BE2C (cell line): ENCODE measurements around the gene BAX.

Experiments used
- DNase-seq: peaks from one replicate; pipeline ENCODE4 v3.0.0-alpha.2; 2020
- H3K27me3 ChIP-seq: fragments of 250-450 bp; sonication (Bioruptor Pico); 2 replicates; pipeline ENCODE4 v1.5.1; 2020; ENCODE audit warnings: mild to moderate bottlenecking
- H3K36me3 ChIP-seq: fragments of 250-450 bp; sonication (Bioruptor Pico); 2 replicates; pipeline ENCODE4 v1.5.1; 2020; ENCODE audit warnings: mild to moderate bottlenecking
- H3K4me1 ChIP-seq: fragments of 250-450 bp; sonication (Bioruptor Pico); 2 replicates; pipeline ENCODE4 v1.5.1; 2020
- H3K4me3 ChIP-seq: 2 replicates; pipeline ENCODE4 v1.5.1; 2011; ENCODE audit warnings: low read depth, low read length
- H3K9me3 ChIP-seq: fragments of 250-450 bp; sonication (Bioruptor Pico); 2 replicates; pipeline ENCODE4 v1.5.1; 2020
- TF ChIP-seq, protein P1 (sequence below): IDR thresholded peaks from 2 replicates; pipeline ENCODE4 v1.5.1; 2012; ENCODE audit warnings: mild to moderate bottlenecking, low read depth, low read length

The BAX gene

DNA sequence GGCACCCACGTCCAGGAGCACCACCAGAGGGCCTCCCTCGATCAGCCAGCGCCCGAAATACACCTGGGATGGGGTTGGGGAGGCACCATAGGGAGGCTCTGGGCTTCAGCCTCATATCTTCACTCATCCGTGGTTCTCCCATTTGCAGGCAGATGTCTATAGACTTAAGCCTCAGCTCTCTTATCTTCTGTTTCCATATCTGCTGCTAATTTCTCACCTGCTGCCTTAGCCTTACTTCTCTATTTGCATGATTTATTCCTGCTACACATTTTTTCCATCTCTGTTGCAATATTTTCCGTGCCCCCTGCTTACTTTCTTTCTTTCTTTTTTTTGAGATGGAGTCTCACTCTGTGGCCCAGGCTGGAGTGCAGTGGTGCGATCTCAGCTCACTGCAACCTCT is 32.6 kb downstream of the BAX start:
- H3K4me3 ChIP-seq = no peak overlapping the region
- no peaks in the 10 kb centered on the region for H3K9me3 ChIP-seq
- peaks cover 24% of the 10 kb centered on the region; the same call in 1 of the 2 replicates for H3K36me3 ChIP-seq
- TF ChIP-seq, protein P1, sequence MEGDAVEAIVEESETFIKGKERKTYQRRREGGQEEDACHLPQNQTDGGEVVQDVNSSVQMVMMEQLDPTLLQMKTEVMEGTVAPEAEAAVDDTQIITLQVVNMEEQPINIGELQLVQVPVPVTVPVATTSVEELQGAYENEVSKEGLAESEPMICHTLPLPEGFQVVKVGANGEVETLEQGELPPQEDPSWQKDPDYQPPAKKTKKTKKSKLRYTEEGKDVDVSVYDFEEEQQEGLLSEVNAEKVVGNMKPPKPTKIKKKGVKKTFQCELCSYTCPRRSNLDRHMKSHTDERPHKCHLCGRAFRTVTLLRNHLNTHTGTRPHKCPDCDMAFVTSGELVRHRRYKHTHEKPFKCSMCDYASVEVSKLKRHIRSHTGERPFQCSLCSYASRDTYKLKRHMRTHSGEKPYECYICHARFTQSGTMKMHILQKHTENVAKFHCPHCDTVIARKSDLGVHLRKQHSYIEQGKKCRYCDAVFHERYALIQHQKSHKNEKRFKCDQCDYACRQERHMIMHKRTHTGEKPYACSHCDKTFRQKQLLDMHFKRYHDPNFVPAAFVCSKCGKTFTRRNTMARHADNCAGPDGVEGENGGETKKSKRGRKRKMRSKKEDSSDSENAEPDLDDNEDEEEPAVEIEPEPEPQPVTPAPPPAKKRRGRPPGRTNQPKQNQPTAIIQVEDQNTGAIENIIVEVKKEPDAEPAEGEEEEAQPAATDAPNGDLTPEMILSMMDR = no peak
- no peak for DNase-seq
- no peaks in the 10 kb centered on the region for H3K4me1 ChIP-seq
- no peaks in the 10 kb centered on the region for H3K27me3 ChIP-seq

DNA sequence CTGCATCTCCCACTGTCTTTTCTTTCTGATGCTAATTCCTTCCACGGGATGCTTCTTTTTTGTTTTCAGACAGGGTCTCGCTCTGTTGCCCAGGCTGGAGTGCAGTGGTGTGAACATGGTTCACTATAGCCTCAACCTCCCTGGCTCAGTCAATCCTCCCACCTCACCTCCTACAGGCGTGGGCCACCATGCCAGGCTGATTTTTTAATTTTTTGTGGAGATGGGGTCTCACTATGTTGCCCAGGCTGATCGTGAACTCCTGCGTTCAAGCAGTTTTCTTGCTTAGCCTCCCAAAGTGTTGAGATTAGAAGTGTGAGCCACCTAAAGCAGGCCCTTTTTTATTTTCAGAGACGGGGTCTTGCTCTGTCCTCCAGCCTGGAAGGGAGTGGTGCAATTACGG is 33.6 kb downstream of the BAX start:
- Histone ChIP-seq H3K27me3 (no peaks in the 10 kb centered on the region), H3K9me3 (no peaks in the 10 kb centered on the region), H3K4me3 (no peak overlapping the region), H3K36me3 (peaks cover 24% of the 10 kb centered on the region; the same call in 1 of the 2 replicates), H3K4me1 (no peaks in the 10 kb centered on the region)
- no peak for DNase-seq
- TF ChIP-seq, protein P1 = no peak

DNA sequence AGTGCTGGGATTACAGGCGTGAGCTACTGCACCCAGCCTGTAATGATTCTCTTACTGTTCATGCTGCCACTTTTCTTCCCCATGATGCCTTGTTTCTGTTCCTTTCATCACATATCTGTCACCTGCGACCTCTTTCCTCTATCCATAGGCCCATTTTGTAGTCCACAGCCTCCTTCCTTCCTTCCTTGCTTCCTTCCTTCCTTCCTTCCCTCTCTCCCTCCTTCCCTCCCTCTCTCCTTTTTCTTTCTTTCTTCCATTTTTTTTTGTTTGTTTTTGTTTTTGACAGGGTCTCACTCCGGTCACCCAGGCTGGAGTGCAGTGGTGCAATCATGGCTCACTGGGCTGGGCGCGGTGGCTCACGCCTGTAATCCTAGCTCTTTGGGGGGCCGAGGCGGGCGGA is 34.2 kb downstream of the BAX start:
- Histone ChIP-seq H3K4me1 (no peaks in the 10 kb centered on the region), H3K9me3 (no peaks in the 10 kb centered on the region), H3K36me3 (peaks cover 23% of the 10 kb centered on the region; the same call in 1 of the 2 replicates), H3K4me3 (no peak overlapping the region), H3K27me3 (no peaks in the 10 kb centered on the region)
- DNase-seq = no peak
- TF ChIP-seq, protein P1 = no peak

DNA sequence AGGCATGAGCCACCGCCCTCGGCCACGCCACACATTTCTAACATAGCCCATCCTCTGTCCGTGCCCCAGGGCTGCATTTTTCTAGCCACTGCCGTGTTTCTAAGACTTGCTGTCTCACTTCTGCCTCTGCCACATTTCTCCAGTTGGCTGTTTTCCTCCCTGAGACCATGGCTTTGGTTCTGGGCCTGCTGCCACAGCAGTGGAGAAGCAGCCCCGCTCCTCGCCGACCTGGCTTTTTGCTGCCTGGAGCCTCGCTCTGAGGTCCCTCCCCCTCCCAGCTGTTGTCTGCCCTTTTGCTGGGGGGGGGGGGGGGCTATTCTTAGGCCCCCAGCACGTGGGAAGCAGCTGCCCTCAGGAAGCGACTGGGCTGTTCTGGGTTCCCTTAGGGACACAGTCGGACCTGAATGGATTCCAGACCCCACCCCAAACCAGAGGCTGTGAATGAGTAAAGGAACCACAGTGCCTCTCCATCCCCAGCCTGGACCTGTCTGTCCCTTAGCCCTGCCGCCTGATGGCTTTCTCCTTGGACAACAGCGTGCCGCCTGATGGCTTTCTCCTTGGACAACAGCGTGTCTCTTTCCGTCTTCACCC is 35.1 kb downstream of the BAX start:
- no peaks in the 10 kb centered on the region for H3K9me3 ChIP-seq
- no peaks in the 10 kb centered on the region for H3K27me3 ChIP-seq
- no peaks in the 10 kb centered on the region for H3K4me1 ChIP-seq
- peaks cover 16% of the 10 kb centered on the region; the same call in 1 of the 2 replicates for H3K36me3 ChIP-seq
- TF ChIP-seq, protein P1 = no peak
- H3K4me3 ChIP-seq = no peak overlapping the region
- no peak for DNase-seq

DNA sequence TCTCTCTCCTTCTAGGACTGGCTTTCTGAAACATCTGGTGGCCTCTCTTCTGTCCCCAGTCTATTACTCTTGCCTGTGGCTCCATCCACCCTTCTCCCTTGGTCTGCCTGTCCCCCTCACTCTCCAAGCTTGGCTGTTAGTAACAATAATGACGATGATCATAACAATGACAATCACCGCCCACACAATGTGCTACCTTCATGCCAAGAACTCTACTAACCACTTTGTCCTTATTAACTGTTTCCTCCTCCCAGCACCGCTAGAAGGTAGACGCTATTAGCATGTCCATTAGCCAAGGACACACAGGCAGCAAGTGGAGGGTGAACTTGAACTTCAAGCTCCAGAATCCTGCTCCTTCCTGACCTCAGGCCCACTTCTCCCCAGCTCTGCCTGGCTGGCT is 35.7 kb downstream of the BAX start:
- H3K4me3 ChIP-seq = no peak overlapping the region
- DNase-seq = no peak
- peaks cover 12% of the 10 kb centered on the region; the same call in 1 of the 2 replicates for H3K36me3 ChIP-seq
- H3K27me3 ChIP-seq = no peaks in the 10 kb centered on the region
- no peaks in the 10 kb centered on the region for H3K9me3 ChIP-seq
- no peaks in the 10 kb centered on the region for H3K4me1 ChIP-seq
- TF ChIP-seq, protein P1 = no peak

DNA sequence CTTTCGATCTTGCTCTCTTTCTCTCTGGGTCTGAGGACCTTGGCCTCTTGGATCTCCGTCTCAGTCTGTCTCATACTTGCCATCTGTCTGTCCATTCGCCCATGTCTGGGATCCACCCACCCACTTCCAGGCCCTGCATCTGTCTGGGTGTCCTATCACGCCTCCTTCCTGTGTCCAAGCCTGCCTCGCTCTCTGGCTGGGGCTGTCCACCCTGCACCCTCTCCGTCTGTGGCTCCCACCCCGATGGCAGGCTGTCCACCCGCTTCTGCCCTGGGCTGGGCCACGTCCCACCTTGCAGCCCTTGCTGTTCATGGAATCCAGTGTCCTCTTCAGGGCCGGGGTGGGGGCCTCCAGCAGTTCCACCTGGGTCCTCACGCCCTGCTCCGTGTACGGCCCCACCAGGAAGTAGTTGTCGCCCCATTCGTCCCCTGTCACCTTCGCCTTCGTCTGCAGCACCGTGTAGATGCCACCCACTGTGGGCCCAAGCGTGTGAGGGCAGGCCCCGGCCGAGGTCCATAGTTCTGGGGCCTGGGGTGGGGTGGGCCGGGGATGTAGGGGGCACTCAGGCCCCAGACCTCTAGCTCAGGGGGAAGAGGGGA is 36.4 kb downstream of the BAX start:
- H3K27me3 ChIP-seq = no peaks in the 10 kb centered on the region
- TF ChIP-seq, protein P1 = no peak
- no peaks in the 10 kb centered on the region for H3K9me3 ChIP-seq
- DNase-seq = no peak
- H3K36me3 ChIP-seq = peaks cover 7% of the 10 kb centered on the region; the same call in 1 of the 2 replicates
- no peak overlapping the region for H3K4me3 ChIP-seq
- H3K4me1 ChIP-seq = no peaks in the 10 kb centered on the region
